HK-2 (cell line): ENCODE measurements around the gene MAP4K3.
A peak's percentile ranks its signal among the peaks of the same experiment; 100 is the strongest.
"Not testable (repeated sequence)": the region's sequence is repeated elsewhere in the genome, so short reads cannot be mapped to it uniquely, and the experiment has no call there.

Experiments used
- DNase-seq: peaks from one replicate; pipeline ENCODE4 v3.0.0-alpha.2; 2018; ENCODE audit not compliant: unreplicated experiment

Gene MAP4K3

DNA sequence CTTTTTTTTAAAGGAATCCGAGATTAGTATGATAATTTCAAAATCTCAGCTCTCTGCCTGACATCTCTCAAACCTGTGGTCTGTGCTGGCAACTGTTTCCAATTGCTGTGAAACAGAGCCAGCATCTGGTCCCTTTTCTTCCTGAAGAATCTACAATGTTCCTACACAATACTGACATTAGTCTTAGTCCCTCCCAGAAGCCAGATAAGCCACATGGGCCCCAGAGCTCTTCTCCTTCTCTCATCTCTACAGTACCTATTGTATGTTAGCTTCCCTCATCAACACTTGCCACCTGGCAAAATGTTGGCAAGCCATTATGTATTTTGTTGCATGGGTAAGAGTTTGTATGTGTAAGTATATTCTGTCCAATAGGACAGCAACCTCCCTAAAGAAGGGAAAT, 130.5 kb downstream of the MAP4K3 start:
- DNase-seq: no peak

GRCh38 chr2:39304729-39305128, 132.4 kb downstream of the MAP4K3 start:
- DNase-seq: no peak

GRCh38 chr2:39304200-39304599, 132.9 kb downstream of the MAP4K3 start:
- no peak for DNase-seq

- no peak for DNase-seq
These were observed 135.7 kb downstream of the MAP4K3 start for GRCh38 chr2:39301352-39301751.

DNA sequence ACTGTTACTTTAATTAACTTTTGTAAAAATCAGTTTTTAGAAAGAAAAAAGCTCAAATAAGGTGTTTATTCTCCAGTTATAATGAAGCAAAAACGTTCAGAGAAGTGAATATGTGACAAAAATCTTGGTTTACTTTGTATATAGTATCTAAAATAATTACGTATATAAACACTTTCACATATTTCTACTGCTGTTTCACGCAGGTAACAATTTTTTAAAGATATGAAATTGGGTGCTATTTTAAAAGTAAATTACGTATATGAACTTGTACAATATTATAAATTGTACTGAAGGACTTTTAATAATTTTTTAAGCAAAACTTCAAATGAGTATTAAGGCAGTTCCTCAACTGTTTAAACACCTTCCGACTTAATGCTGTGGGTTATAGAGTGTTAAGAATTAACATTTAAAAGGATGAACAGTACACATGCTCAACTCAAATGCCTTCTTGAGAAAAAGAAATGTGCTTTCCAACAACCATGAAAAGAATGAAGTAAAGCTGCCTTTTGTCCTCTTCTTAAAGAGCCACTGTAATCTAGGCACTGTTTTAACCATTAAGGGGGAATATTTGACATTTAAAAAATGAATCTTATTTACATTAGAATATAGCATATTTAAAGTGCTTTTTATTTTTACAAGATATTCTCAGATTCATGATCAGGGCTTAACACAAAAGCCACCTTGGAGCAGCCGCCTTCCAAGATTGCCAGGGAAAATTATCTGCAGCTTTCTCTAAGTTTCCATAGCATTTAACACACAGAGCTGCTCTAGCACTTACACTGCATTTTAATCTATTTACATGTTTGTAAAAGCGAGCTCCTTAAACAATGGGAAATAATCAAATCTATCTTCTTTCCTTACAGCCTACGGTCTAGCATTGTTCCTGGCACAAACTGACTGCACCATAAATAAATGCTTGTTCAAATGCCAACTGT, 136.8 kb downstream of the MAP4K3 start:
- DNase-seq: no peak

DNA sequence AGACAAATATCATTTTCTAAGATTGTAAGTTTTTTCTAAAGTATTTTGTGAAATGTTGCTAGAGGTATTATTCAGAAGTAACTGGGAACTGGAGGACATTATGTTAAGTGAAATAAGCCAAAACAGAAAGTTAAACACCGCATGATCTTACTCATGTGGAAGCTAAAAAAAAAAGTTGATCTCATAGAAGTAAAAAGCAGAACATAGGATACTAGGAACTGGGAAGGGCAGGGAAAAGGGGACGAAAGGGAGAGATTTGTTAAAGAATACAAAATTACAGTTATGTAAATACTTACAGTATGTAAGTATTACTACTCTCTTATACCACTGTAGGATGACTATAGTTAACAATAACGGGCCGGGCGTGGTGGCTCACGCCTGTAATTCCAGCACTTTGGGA, 146.7 kb downstream of the MAP4K3 start:
- no peak for DNase-seq

DNA sequence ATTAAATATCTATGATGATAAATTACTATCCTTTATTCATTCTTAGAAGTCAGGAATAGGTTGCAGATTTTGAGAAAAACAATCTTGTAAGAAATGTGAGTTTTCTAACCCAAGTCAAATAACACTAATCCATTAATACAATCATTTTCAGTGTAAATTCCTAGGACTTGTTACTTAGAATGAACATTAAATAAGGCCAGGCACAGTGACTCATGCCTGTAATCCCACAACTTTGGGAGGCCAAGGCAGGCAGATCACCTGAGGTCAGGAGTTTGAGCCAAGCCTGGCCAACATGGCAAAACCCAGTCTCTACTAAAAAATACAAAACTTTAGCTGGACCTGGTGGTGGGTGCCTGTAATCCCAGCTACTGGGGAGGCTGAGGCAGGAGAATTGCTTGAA, 147.5 kb downstream of the MAP4K3 start:
- DNase-seq: no peak

- DNase-seq: no peak
These were observed 153.5 kb downstream of the MAP4K3 start for GRCh38 chr2:39283561-39283960.

DNA sequence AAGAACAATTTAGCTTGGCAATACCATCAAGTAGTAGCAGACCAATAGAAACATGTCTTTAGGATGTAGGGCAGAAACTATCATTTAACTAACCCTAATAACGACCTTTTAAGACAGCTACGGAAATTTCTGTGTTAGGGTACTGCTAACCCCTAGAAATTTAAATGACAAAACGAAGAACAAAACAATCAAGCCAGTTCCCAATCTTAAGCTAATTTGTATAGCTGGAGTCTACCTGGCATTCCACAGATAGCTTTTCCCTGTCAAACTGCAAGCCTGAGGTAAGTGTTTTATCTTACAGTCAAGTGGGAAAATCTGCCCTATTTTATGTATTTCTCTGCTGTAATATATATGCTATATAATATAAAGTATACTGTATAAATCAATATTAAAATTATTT, 155.7 kb downstream of the MAP4K3 start:
- DNase-seq: no peak

- DNase-seq: peak; percentile 11
These were observed 162.1 kb downstream of the MAP4K3 start for GRCh38 chr2:39275016-39275415.

- no peak for DNase-seq
These were observed 167.1 kb downstream of the MAP4K3 start for GRCh38 chr2:39269941-39270340.

DNA sequence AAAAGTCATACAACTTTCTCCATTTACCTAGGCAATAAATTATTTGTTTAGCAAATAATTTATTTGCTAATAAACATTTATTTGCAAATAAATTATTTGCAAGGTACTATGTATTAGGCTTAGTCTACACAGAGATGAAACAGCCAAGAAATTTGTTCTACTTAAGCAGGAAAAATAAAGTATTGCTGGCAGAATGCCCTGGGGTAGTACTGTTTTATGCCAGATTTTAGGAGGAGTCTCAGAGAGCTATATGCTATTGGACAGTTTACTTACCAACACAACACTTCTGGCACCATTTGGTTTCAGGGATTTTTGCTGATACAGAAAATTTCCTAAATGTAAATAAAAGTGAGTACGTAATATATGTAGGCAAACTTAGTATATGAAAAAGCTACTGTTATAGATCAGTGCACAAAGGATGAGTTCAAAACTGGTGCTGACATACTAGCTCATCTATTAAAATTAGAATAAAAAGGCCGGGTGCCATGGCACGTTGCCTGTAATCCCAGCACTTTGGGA, 170.1 kb downstream of the MAP4K3 start:
- DNase-seq: no peak

- DNase-seq: no peak
These were observed 170.8 kb downstream of the MAP4K3 start for GRCh38 chr2:39266139-39266805.

DNA sequence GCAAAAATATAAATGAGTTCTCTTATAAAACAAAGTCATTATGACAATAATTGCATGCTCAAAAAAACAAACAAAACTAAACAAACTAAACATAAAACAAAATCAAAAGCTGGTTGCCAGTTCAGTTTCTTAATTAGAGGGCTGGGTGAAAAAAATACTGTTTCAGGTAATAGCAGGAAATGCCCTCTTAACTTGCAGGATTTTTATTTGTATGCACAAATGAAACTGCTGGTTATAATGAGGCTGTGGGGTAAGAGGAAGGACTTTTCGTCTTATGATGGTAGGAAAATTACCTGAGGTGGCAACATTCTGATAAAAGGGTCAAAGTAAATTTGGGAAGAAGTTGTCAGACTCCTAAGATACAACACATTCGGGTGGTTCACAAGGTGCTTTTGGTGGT, 171.8 kb downstream of the MAP4K3 start:
- no peak for DNase-seq

GRCh38 chr2:39264733-39265132, 172.4 kb downstream of the MAP4K3 start:
- DNase-seq: no peak

GRCh38 chr2:39260087-39260486, 177.0 kb downstream of the MAP4K3 start:
- DNase-seq: no peak

- no peak for DNase-seq
These were observed 181.0 kb downstream of the MAP4K3 start for GRCh38 chr2:39256040-39256439.

DNA sequence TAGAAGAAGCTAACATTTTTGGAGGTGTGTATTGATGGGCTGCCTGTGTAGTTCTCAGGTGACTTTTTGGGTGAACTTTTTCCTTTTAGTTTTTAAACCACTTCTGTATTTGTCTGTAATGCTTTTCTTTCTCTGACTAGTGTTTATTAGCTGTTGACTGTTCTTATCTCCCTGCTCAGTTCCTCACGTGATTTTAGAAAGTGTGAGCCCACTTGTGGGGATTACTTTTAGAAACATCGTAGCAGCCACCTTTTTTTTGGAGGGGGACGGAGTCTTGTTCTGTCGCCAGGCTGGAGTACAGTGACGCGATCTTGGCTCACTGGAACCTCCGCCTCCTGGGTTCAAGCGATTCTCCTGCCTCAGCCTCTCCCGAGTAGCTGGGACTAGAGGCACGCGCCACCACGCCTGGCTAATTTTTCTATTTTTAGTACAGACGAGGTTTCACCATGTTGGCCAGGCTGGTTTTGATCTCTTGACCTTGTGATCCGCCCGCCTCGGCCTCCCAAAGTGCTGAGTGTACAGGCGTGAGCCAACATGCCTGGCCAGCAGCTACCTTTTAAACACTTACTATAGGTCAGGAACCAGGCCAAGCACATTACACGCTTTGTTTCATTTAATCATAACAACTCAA, 184.1 kb downstream of the MAP4K3 start:
- DNase-seq: no peak

GRCh38 chr2:39247512-39248043, 189.5 kb downstream of the MAP4K3 start:
- DNase-seq: no peak

DNA sequence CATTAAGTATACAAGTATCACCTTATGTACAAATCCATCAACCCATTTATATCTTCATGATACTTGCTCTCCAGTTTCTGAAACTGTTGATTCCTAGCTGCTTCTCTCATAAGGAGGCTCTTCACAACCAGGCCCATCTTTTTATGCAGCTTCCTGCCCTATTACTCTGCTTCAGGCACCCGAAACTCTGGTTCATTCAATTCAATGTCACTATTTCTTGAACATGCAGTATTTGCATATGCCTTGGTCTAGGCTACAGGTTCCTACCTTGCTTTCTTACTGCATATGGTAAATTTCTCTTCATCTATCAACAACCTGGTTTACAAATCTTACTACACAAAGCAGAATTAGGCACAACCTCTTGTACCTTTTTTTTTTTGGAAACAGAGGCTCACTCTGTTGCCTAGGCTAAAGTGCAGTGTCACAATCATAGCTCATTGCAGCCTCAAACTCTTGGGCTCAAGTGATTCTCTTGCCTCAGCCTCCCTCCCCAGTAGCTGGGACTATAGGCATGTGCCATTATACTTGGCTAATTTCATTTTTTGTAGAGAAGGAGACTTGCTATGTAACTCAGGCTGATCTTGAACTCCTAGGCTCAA, 190.6 kb downstream of the MAP4K3 start:
- DNase-seq: no peak

GRCh38 chr2:39244963-39245625, 192.0 kb downstream of the MAP4K3 start:
- DNase-seq: not testable (repeated sequence)
